ENCODE results near the gene ATP4A. TPM values are rescaled to one million over a fixed set of nuclear protein-coding genes. Genes with fewer than 3 reads are reported as not detected.
A peak's percentile ranks its signal among the peaks of the same experiment; 100 is the strongest.

The ATP4A gene
- polyA plus RNA-seq, 1 donor from 2014 or later = not detected

GRCh38 chr19:35543280-35544109 is 20.0 kb downstream of the ATP4A start:
- peak overlapping the region; percentile 99 for H3K4me3 ChIP-seq (ENCODE audit: low read length)
- H4K20me1 ChIP-seq (ENCODE audit: insufficient read depth) = no peaks in the 10 kb centered on the region
- no peaks in the 10 kb centered on the region for H3K27me3 ChIP-seq (ENCODE audit: insufficient read depth, low read depth, low read length)
- peaks cover 18% of the 10 kb centered on the region for H3K79me2 ChIP-seq (replicated peaks; ENCODE audit: insufficient read depth, low read length)
- H3K9me3 ChIP-seq (ENCODE audit: low read length) = no peaks in the 10 kb centered on the region
- TF ChIP-seq RAD21 (conservative IDR thresholded peaks at IDR 0.05) (no peak), MXI1 (conservative IDR thresholded peaks at IDR 0.05; ENCODE audit: poor library complexity, severe bottlenecking) (no peak), SMC3 (conservative IDR thresholded peaks at IDR 0.05; ENCODE audit: poor library complexity) (no peak), CTCF (IDR thresholded peaks at IDR 0.05; ENCODE audit: poor library complexity, severe bottlenecking) (no peak), EP300 (conservative IDR thresholded peaks at IDR 0.05; ENCODE audit: poor library complexity, severe bottlenecking) (no peak), POLR2AphosphoS5 (IDR thresholded peaks at IDR 0.05) (no peak), TAF1 (IDR thresholded peaks at IDR 0.05; ENCODE audit: low read depth) (no peak), EZH2 (IDR thresholded peaks at IDR 0.05; ENCODE audit: borderline replicate concordance, insufficient read depth, low read length, poor library complexity, severe bottlenecking) (no peak)
- TF ChIP-seq, protein P1, sequence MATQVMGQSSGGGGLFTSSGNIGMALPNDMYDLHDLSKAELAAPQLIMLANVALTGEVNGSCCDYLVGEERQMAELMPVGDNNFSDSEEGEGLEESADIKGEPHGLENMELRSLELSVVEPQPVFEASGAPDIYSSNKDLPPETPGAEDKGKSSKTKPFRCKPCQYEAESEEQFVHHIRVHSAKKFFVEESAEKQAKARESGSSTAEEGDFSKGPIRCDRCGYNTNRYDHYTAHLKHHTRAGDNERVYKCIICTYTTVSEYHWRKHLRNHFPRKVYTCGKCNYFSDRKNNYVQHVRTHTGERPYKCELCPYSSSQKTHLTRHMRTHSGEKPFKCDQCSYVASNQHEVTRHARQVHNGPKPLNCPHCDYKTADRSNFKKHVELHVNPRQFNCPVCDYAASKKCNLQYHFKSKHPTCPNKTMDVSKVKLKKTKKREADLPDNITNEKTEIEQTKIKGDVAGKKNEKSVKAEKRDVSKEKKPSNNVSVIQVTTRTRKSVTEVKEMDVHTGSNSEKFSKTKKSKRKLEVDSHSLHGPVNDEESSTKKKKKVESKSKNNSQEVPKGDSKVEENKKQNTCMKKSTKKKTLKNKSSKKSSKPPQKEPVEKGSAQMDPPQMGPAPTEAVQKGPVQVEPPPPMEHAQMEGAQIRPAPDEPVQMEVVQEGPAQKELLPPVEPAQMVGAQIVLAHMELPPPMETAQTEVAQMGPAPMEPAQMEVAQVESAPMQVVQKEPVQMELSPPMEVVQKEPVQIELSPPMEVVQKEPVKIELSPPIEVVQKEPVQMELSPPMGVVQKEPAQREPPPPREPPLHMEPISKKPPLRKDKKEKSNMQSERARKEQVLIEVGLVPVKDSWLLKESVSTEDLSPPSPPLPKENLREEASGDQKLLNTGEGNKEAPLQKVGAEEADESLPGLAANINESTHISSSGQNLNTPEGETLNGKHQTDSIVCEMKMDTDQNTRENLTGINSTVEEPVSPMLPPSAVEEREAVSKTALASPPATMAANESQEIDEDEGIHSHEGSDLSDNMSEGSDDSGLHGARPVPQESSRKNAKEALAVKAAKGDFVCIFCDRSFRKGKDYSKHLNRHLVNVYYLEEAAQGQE (IDR thresholded peaks at IDR 0.05; ENCODE audit: borderline replicate concordance) = no peak
- H3K36me3 ChIP-seq (ENCODE audit: insufficient read depth, low read length) = no peaks in the 10 kb centered on the region
- no peaks in the 10 kb centered on the region for H3F3A ChIP-seq (ENCODE audit: insufficient read depth, low read length, poor library complexity, severe bottlenecking)
- H2AFZ ChIP-seq (ENCODE audit: low read depth, low read length) = no peak overlapping the region
- H3K9me2 ChIP-seq (ENCODE audit: insufficient read depth, low read length) = no peaks in the 10 kb centered on the region
- H3K9ac ChIP-seq (ENCODE audit: low read length) = no peak overlapping the region
- no peak overlapping the region for H3K4me2 ChIP-seq (ENCODE audit: low read length)
- H3K27ac ChIP-seq (ENCODE audit: low read length) = no peak overlapping the region

- no peak overlapping the region for H3K4me3 ChIP-seq (ENCODE audit: low read length)
- H3K27me3 ChIP-seq (ENCODE audit: insufficient read depth, low read depth, low read length) = no peaks in the 10 kb centered on the region
- no peaks in the 10 kb centered on the region for H3K36me3 ChIP-seq (ENCODE audit: insufficient read depth, low read length)
- H3K4me2 ChIP-seq (ENCODE audit: low read length) = no peak overlapping the region
- H3K27ac ChIP-seq (ENCODE audit: low read length) = no peak overlapping the region
- H2AFZ ChIP-seq (ENCODE audit: low read depth, low read length) = no peak overlapping the region
- H3K9ac ChIP-seq (ENCODE audit: low read length) = no peak overlapping the region
- H4K20me1 ChIP-seq (ENCODE audit: insufficient read depth) = no peaks in the 10 kb centered on the region
- TF ChIP-seq POLR2AphosphoS5 (IDR thresholded peaks at IDR 0.05) (no peak), TAF1 (IDR thresholded peaks at IDR 0.05; ENCODE audit: low read depth) (no peak), EP300 (conservative IDR thresholded peaks at IDR 0.05; ENCODE audit: poor library complexity, severe bottlenecking) (no peak), EZH2 (IDR thresholded peaks at IDR 0.05; ENCODE audit: borderline replicate concordance, insufficient read depth, low read length, poor library complexity, severe bottlenecking) (no peak), RAD21 (conservative IDR thresholded peaks at IDR 0.05) (no peak), MXI1 (conservative IDR thresholded peaks at IDR 0.05; ENCODE audit: poor library complexity, severe bottlenecking) (no peak), CTCF (IDR thresholded peaks at IDR 0.05; ENCODE audit: poor library complexity, severe bottlenecking) (no peak), SMC3 (conservative IDR thresholded peaks at IDR 0.05; ENCODE audit: poor library complexity) (no peak)
- TF ChIP-seq, protein P1 (IDR thresholded peaks at IDR 0.05; ENCODE audit: borderline replicate concordance) = no peak
- peaks cover 18% of the 10 kb centered on the region for H3K79me2 ChIP-seq (replicated peaks; ENCODE audit: insufficient read depth, low read length)
- no peaks in the 10 kb centered on the region for H3F3A ChIP-seq (ENCODE audit: insufficient read depth, low read length, poor library complexity, severe bottlenecking)
- no peaks in the 10 kb centered on the region for H3K9me2 ChIP-seq (ENCODE audit: insufficient read depth, low read length)
- no peaks in the 10 kb centered on the region for H3K9me3 ChIP-seq (ENCODE audit: low read length)
These were observed 21.2 kb downstream of the ATP4A start for GRCh38 chr19:35542209-35542608.
